Ovary (tissue), 10 donors: ENCODE results near the gene MTHFR. TPM values are rescaled to one million over a fixed set of nuclear protein-coding genes. Genes with fewer than 3 reads are reported as not detected.
A peak's percentile ranks its signal among the peaks of the same experiment; 100 is the strongest.

Source experiments
- DNase-seq, 5 donors: peaks; one replicate each; pipeline ENCODE4 v3.0.0-alpha.2; 2019 to 2020
- H3K27ac ChIP-seq, 2 donors: fragments of 200-600 bp; one replicate each; pipeline versions ENCODE4 v1.5.1 to v1.8.0; 2019 to 2022
- H3K27me3 ChIP-seq: fragments of 200-600 bp; one replicate; pipeline ENCODE4 v1.8.0; 2022
- H3K36me3 ChIP-seq: fragments of 200-600 bp; sonication (generic); one replicate; pipeline ENCODE4 v1.5.1; 2019
- H3K4me1 ChIP-seq: one replicate; pipeline ENCODE4 v1.8.1; 2013; ENCODE audit warnings: mild to moderate bottlenecking, moderate library complexity; ENCODE audit not compliant: insufficient read depth
- H3K4me3 ChIP-seq: fragments of 200-600 bp; sonication (generic); one replicate; pipeline ENCODE4 v1.5.1; 2017
- H3K9me3 ChIP-seq, 2 donors: fragments of 200-600 bp in 1 of 2; sonication (generic) in 1 of 2; one replicate each; pipeline versions ENCODE4 v1.5.1 to v1.8.1; 2013 to 2019; ENCODE audit warnings: mild to moderate bottlenecking in 1 of 2, moderate library complexity in 1 of 2
- CTCF ChIP-seq, 3 donors: fragments of 450-650 bp in 2 of 3; fragments of 200-600 bp in 1 of 3; IDR thresholded peaks; one replicate each; pipeline versions ENCODE4 v1.5.1 to v1.8.0; 2016 to 2022; ENCODE audit warnings: antibody characterized with exemption in 3 of 3, mild to moderate bottlenecking in 1 of 3
- EP300 ChIP-seq: sonication (generic); formaldehyde crosslinking; IDR thresholded peaks from one replicate; pipeline ENCODE4 v1.6.1; 2017; ENCODE audit warnings: antibody characterized with exemption
- POLR2A ChIP-seq: fragments of 450-650 bp; IDR thresholded peaks from one replicate; pipeline ENCODE4 v1.6.1; 2017; ENCODE audit warnings: antibody characterized with exemption, mild to moderate bottlenecking, moderate library complexity
- WGBS, 3 donors: extraction: QIAGEN DNeasy Blood & Tissue Kit in 1 of 3; methylation state at CpG; one replicate each; pipeline versions ENCODE4 v1.1.5 to v1.1.7; 2013 to 2017; 5-methylcytosine and 5-hydroxymethylcytosine counted together
- intact Hi-C, 4 donors: fragments of 100-400 bp; cut with DNase I; formaldehyde crosslinking; loops; one replicate each; pipeline versions ENCODE4 v1.11.0 to v1.15.1; 2022 to 2023
- long read RNA-seq, 3 donors: library from polyadenylated mRNA in 2 of 3; unstranded in 2 of 3; transcript quantifications; one replicate each; pipeline ENCODE4 v2.0.0 and lab custom pipeline, GENCODE V29; 2021 to 2026
- polyA plus RNA-seq, 2 donors: library from polyadenylated mRNA; stranded (reverse); fragments of 200-250 nt in 1 of 2; fragments of 350-450 nt in 1 of 2; fragmentation: Illumina TruSeq in 1 of 2; extraction: RNeasy Lipid Tissue Mini Kit (QIAGEN cat#74804) in 1 of 2; gene quantifications; one replicate each; pipeline ENCODE4 v1.2.3, GENCODE V29; 2013 to 2014
- total RNA-seq, 7 donors: library from RNA; depleted of rRNA in 2 of 7; stranded (reverse); fragments of >200 nt in 2 of 7; fragmentation: NEBNext Ultra II Directional in 3 of 7; extraction: Animal tissue kit (Norgen Biotek cat#: 25700) in 3 of 7; gene quantifications; one replicate each; pipeline versions ENCODE4 v1.1.0 to v1.2.4, GENCODE V29; 2016 to 2023
- donor health status: DM: no; HTN: no; CAD: no; lungs with moderate emphysema.
- donor health status: DM: no; HTN: no; CAD: no.
- donor health status: Bipolar disorder and iron deficiency.
- donor health status: DM: yes; HTN: yes; CAD: no.
- donor health status: DM: no; HTN: no; CAD: no.
- donor health status: DM: yes; HTN: yes; CAD: no.

Gene MTHFR
- total RNA-seq, result 100 to 1,000 TPM in 1 of 7 donors, 10 to 100 TPM in 6; 41.2 to 161 (median 56.7) TPM
- polyA plus RNA-seq, result 10 to 100 TPM; 13.1 to 25.0 TPM
- long read RNA-seq, donor 1, full-length matches to known transcripts, result 52 of 138 reads
- long read RNA-seq, donor 1, partial matches to known transcripts, result 41 of 138 reads
- long read RNA-seq, donor 1, other reads (novel, unspliced or antisense), result 45 of 138 reads
- long read RNA-seq, donor 2, full-length matches to known transcripts, result 7 of 36 reads
- long read RNA-seq, donor 2, partial matches to known transcripts, result 29 of 36 reads
- long read RNA-seq, donor 2, other reads (novel, unspliced or antisense), result 0 of 36 reads
- long read RNA-seq, donor 3, full-length matches to known transcripts, result 10 of 55 reads
- long read RNA-seq, donor 3, partial matches to known transcripts, result 4 of 55 reads
- long read RNA-seq, donor 3, other reads (novel, unspliced or antisense), result 41 of 55 reads

GRCh38 chr1:11805422-11806306 is at the start of gene MTHFR, which contains the start of gene CLCN6:
Gene MTHFR, minus strand, starts transcription at chr1:11805964. Its CDS starts 2,848 bp downstream, at chr1:11803116.
Gene CLCN6, plus strand, starts transcription at chr1:11806191. Its CDS starts 72 bp downstream, at chr1:11806263.
- Histone ChIP-seq H3K4me1 (peaks cover 4% of the 10 kb centered on the region), H3K9me3 (no peaks in the 10 kb centered on the region), H3K27ac (peak within 1 kb of the TSS; percentile 95 to 96), H3K4me3 (peak within 1 kb of the TSS; percentile 80), H3K27me3 (no peaks in the 10 kb centered on the region), H3K36me3 (no peaks in the 10 kb centered on the region)
- peak in 1 of 3 donors; percentile 11 for TF ChIP-seq CTCF (IDR thresholded peaks at IDR 0.05)
- TF ChIP-seq EP300, result peak; percentile 90
- peak; percentile 98 for TF ChIP-seq POLR2A
- WGBS, 3 donors, result 0 to 1% (median 1%) methylated on average over 53 to 72 of the region's 72 CpGs
- intact Hi-C loops, result no loop called here
- DNase-seq, result peak; percentile 100

GRCh38 chr1:11855430-11855829 is 49.7 kb upstream of the MTHFR start:
- H3K4me3 ChIP-seq, result no peak overlapping the region
- H3K36me3 ChIP-seq, result no peaks in the 10 kb centered on the region
- TF ChIP-seq POLR2A (no peak), CTCF (IDR thresholded peaks at IDR 0.05) (no peak), EP300 (no peak)
- WGBS, 3 donors, result 68 to 72% (median 69%) methylated on average over 8 of the region's 8 CpGs
- H3K27ac ChIP-seq, result no peak overlapping the region
- no peaks in the 10 kb centered on the region for H3K9me3 ChIP-seq
- no peaks in the 10 kb centered on the region for H3K27me3 ChIP-seq
- no peaks in the 10 kb centered on the region for H3K4me1 ChIP-seq
- intact Hi-C loops, result loop anchor here in 1 of 4 donors (10.0 kb wide), 1 partner anchor 239 kb away; no protein-coding TSS in a partner anchor
- no peak for DNase-seq

GRCh38 chr1:11854519-11854918 is 48.8 kb upstream of the MTHFR start:
- no peak for TF ChIP-seq CTCF (IDR thresholded peaks at IDR 0.05)
- TF ChIP-seq EP300, result no peak
- TF ChIP-seq POLR2A, result no peak
- 36 to 40% (median 40%) methylated on average over 8 of the region's 8 CpGs for whole genome bisulfite sequencing, 3 donors
- no peak for DNase-seq
- no peaks in the 10 kb centered on the region for H3K27me3 ChIP-seq
- H3K27ac ChIP-seq, result no peak overlapping the region
- no peak overlapping the region for H3K4me3 ChIP-seq
- intact Hi-C loops, result loop anchor here in 1 of 4 donors (10.0 kb wide), 1 partner anchor 240 kb away; no protein-coding TSS in a partner anchor
- no peaks in the 10 kb centered on the region for H3K9me3 ChIP-seq
- H3K4me1 ChIP-seq, result no peaks in the 10 kb centered on the region
- no peaks in the 10 kb centered on the region for H3K36me3 ChIP-seq

GRCh38 chr1:11851180-11851579 is 45.4 kb upstream of the MTHFR start:
- intact Hi-C loops, result loop anchor here in 1 of 4 donors (10.0 kb wide), 1 partner anchor 244 kb away; no protein-coding TSS in a partner anchor
- no peak for TF ChIP-seq EP300
- no peak for TF ChIP-seq POLR2A
- H3K36me3 ChIP-seq, result no peaks in the 10 kb centered on the region
- no peaks in the 10 kb centered on the region for H3K4me1 ChIP-seq
- DNase-seq, result no peak
- H3K27me3 ChIP-seq, result no peaks in the 10 kb centered on the region
- no peaks in the 10 kb centered on the region for H3K9me3 ChIP-seq
- WGBS, 3 donors, result 58 to 68% (median 59%) methylated on average over 7 of the region's 7 CpGs
- H3K27ac ChIP-seq, result no peak overlapping the region
- no peak overlapping the region for H3K4me3 ChIP-seq
